Measurements from ENCODE around the gene RNF217.
"Not testable (repeated sequence)": the region's sequence is repeated elsewhere in the genome, so short reads cannot be mapped to it uniquely, and the experiment has no call there.

The RNF217 gene

DNA sequence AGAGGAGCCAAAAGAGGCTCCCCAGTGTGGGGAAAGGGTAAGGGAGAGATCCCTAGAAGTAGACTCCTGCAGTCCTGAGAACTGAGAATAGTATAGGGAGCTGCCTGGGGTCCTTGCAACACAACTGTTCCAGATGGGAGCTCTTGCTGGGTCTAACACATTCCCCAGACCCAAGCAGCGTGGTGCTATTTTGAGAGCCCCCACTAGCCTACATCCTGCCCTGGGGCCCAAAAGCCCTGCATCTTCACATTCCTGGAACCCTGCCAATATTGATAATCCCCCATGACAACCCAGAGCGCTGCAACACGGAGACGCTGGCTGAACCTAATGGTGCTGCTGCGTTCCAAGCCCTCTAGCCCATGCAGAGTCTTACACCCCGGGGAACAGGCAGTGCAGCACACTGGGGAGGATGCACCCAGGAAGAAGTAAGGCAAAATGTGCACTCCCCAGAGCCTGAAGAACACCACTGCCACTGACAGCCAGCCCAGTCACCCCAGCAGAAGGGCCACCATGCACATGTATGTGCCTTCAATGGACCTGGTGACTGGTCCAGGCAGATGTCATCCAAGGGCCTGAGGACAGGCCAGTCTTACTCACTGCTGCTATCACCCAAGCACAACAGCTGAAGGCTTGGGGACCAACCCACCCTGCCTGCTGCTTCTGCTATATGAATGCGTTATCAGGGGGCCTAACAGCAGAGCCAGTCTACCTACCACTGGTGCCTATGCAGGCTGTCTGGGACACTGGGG lies 7.0 kb upstream of the RNF217 start:
- Mint-ChIP-seq H3K27ac (no peak overlapping the region), H3K9me3 (no peaks in the 10 kb centered on the region), H3K27me3 (peaks cover 6% of the 10 kb centered on the region), H3K36me3 (no peaks in the 10 kb centered on the region), H3K4me3 (no peak overlapping the region), H3K4me1 (peaks cover 2% of the 10 kb centered on the region)
- CTCF ChIA-PET = no interaction called here
- no peak for DNase-seq

GRCh38 chr6:124956018-124956417 lies 6.2 kb upstream of the RNF217 start:
- Mint-ChIP-seq H3K4me1 (peaks cover 3% of the 10 kb centered on the region), H3K27ac (no peak overlapping the region), H3K9me3 (no peaks in the 10 kb centered on the region), H3K36me3 (no peaks in the 10 kb centered on the region), H3K4me3 (no peak overlapping the region), H3K27me3 (peaks cover 13% of the 10 kb centered on the region)
- CTCF ChIA-PET = no interaction called here
- DNase-seq = no peak

- peaks cover 2% of the 10 kb centered on the region for H3K36me3 Mint-ChIP-seq
- no peak for DNase-seq
- CTCF ChIA-PET = no interaction called here
- no peaks in the 10 kb centered on the region for H3K9me3 Mint-ChIP-seq
- no peak overlapping the region for H3K27ac Mint-ChIP-seq
- H3K4me1 Mint-ChIP-seq = peaks cover 12% of the 10 kb centered on the region
- peaks cover 29% of the 10 kb centered on the region for H3K27me3 Mint-ChIP-seq
- H3K4me3 Mint-ChIP-seq = no peak overlapping the region
Observed at GRCh38 chr6:124958149-124958548, 4.1 kb upstream of the RNF217 start.

- Mint-ChIP-seq H3K9me3 (no peaks in the 10 kb centered on the region), H3K36me3 (peaks cover 2% of the 10 kb centered on the region), H3K4me1 (peaks cover 17% of the 10 kb centered on the region), H3K27ac (no peak overlapping the region), H3K27me3 (peaks cover 36% of the 10 kb centered on the region), H3K4me3 (no peak overlapping the region)
- no peak for DNase-seq
- CTCF ChIA-PET = no interaction called here
Observed at GRCh38 chr6:124958759-124959354, 3.4 kb upstream of the RNF217 start.

DNA sequence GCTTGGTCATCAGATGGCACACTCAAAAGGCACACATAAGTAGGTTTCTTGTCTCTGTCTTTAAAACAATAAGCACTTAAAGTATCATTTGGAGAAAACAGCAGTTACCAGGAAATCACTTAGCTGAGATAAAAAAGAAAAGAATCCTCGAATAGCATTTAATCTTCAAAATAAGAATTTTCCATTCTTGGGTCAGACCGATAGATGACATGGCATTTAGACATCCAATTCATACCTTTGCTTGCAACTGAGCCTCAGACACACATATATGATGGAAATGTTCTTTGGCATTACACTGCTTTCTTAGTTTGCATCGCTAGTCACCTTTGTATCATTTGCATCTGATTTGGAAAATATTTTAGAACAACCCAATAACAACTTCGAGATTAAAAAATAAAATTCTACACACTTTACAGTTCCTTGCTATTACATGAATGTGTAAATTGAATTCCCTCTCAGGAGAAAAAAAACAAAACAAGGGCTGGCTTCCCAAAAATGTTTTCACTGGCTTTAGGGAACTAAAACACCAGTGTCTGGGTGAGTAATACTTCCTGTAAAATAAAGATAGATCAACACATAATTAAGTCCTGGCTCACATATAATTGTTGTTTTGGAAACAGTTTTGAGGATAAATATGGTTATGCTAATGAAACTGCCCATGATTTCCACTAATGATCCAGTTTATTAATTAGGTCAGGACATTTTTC lies 1.3 kb upstream of the RNF217 start:
- Mint-ChIP-seq H3K27ac (no peak overlapping the region), H3K36me3 (peaks cover 2% of the 10 kb centered on the region), H3K27me3 (peaks cover 47% of the 10 kb centered on the region), H3K9me3 (no peaks in the 10 kb centered on the region), H3K4me1 (peaks cover 28% of the 10 kb centered on the region), H3K4me3 (peak overlapping the region; percentile 78)
- CTCF ChIA-PET = interaction anchor here (1.8 kb wide), 1 partner anchor 153 kb away, joined by 4 read pairs; no protein-coding TSS in a partner anchor
- DNase-seq = no peak

- Mint-ChIP-seq H3K27me3 (peaks cover 47% of the 10 kb centered on the region), H3K36me3 (peaks cover 2% of the 10 kb centered on the region), H3K4me3 (peak overlapping the region; percentile 78), H3K27ac (no peak overlapping the region), H3K4me1 (peaks cover 33% of the 10 kb centered on the region), H3K9me3 (no peaks in the 10 kb centered on the region)
- no peak for DNase-seq
- CTCF ChIA-PET = interaction anchor here (1.8 kb wide), 1 partner anchor 153 kb away, joined by 4 read pairs; no protein-coding TSS in a partner anchor
Observed at GRCh38 chr6:124961464-124961776, 817 bp upstream of the RNF217 start.

DNA sequence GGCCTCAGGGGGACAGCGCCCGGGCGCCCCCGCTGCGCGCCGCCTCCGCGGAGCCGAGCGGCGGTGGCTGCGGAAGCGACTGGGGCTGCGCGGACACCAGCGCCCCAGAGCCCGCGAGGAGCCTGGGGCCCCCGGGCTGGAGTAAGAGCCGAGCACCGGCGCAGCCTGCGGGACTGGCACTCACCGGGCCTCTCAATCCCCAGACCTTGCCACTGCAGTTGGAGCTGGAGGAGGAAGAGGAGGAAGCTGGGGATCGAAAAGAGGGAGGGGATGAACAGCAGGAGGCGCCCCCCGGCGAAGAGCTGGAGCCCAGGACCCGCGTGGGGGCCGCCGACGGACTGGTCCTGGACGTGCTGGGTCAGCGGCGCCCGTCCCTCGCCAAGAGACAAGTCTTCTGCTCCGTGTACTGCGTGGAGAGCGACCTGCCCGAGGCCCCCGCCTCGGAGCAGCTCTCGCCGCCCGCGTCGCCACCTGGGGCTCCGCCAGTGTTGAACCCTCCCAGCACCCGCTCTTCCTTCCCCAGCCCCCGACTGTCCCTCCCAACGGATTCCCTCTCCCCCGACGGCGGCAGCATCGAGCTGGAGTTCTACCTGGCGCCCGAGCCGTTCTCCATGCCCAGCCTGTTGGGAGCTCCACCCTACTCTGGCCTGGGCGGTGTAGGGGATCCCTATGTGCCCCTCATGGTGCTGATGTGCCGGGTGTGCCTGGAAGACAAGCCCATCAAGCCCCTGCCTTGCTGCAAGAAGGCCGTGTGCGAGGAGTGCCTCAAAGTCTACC lies 590 bp downstream of the RNF217 start:
- Mint-ChIP-seq H3K4me3 (peak overlapping the region; percentile 61), H3K27me3 (peaks cover 47% of the 10 kb centered on the region), H3K36me3 (peaks cover 2% of the 10 kb centered on the region), H3K9me3 (no peaks in the 10 kb centered on the region), H3K27ac (no peak overlapping the region), H3K4me1 (peaks cover 35% of the 10 kb centered on the region)
- CTCF ChIA-PET = interaction anchor here (1.3 to 1.8 kb wide), 2 partner anchors 11 to 151 kb away, joined by 4 read pairs; no protein-coding TSS in a partner anchor
- peak; percentile 26 for DNase-seq

DNA sequence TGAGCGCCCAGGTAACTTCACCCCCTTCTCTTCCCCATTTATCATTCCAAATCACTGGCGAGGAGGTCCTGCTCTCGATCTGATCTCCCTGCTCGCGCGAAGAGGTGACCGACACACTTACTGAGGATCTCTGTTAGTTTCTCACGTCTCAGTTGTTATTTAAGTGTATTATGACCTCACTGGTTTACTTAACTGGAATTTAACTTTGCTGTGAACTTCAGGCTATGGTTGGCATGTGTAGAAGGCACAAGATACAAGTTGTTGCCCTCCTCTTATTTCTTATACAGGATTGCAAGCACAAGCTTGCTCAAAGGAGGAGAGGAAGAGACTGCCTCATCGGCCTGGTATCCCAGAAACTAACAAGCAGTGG lies 1.2 kb downstream of the RNF217 start:
- Mint-ChIP-seq H3K4me3 (peak overlapping the region; percentile 61), H3K9me3 (no peaks in the 10 kb centered on the region), H3K36me3 (peaks cover 2% of the 10 kb centered on the region), H3K27ac (no peak overlapping the region), H3K4me1 (peaks cover 35% of the 10 kb centered on the region), H3K27me3 (peaks cover 47% of the 10 kb centered on the region)
- CTCF ChIA-PET = interaction anchor here (1.3 kb wide), 1 partner anchor 11 kb away, joined by 4 read pairs; no protein-coding TSS in a partner anchor
- DNase-seq = no peak

GRCh38 chr6:124963831-124964763 lies 1.9 kb downstream of the RNF217 start:
- DNase-seq = no peak

DNA sequence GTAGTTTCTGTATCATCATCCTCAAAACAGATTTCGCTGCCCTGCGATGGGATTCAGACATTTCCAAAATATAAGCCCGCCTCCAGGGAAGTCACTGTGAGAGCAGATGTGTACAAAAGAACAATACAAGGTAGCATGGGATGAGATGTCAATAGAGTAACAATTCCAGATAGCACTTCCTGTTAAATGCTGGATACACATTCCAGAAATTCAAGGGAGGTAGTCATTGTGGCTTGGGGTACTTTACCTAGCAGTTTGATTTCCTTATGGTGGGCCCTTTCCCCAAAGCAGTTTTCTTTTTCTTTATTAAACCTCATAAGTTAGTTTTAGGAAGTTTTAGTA lies 2.5 kb downstream of the RNF217 start:
- Mint-ChIP-seq H3K9me3 (no peaks in the 10 kb centered on the region), H3K4me1 (peaks cover 32% of the 10 kb centered on the region), H3K36me3 (peaks cover 2% of the 10 kb centered on the region), H3K4me3 (no peak overlapping the region), H3K27ac (no peak overlapping the region), H3K27me3 (peaks cover 47% of the 10 kb centered on the region)
- CTCF ChIA-PET = no interaction called here
- no peak for DNase-seq

More at GRCh38 chr6:124963831-124964763, 1.9 kb downstream of the RNF217 start:
- H3K4me1 Mint-ChIP-seq = peaks cover 32% of the 10 kb centered on the region
- peaks cover 2% of the 10 kb centered on the region for H3K36me3 Mint-ChIP-seq
- CTCF ChIA-PET = interaction anchor here (1.3 kb wide), 1 partner anchor 12 kb away, joined by 4 read pairs; no protein-coding TSS in a partner anchor
- peaks cover 47% of the 10 kb centered on the region for H3K27me3 Mint-ChIP-seq
- H3K4me3 Mint-ChIP-seq = peak overlapping the region; percentile 61
- H3K9me3 Mint-ChIP-seq = no peaks in the 10 kb centered on the region
- H3K27ac Mint-ChIP-seq = no peak overlapping the region

- CTCF ChIA-PET, H3K4me3 Mint-ChIP-seq, H3K27ac Mint-ChIP-seq, H3K36me3 Mint-ChIP-seq, DNase-seq, H3K9me3 Mint-ChIP-seq: not testable (repeated sequence)
- peaks cover 32% of the 10 kb centered on the region for H3K4me1 Mint-ChIP-seq
- H3K27me3 Mint-ChIP-seq = peaks cover 40% of the 10 kb centered on the region
Observed at GRCh38 chr6:124965424-124965850, 3.2 kb downstream of the RNF217 start.

GRCh38 chr6:124967444-124967843 lies 5.2 kb downstream of the RNF217 start:
- no peak overlapping the region for H3K27ac Mint-ChIP-seq
- H3K4me3 Mint-ChIP-seq = no peak overlapping the region
- peaks cover 25% of the 10 kb centered on the region for H3K27me3 Mint-ChIP-seq
- H3K4me1 Mint-ChIP-seq = peaks cover 25% of the 10 kb centered on the region
- H3K9me3 Mint-ChIP-seq = no peaks in the 10 kb centered on the region
- DNase-seq = no peak
- H3K36me3 Mint-ChIP-seq = no peaks in the 10 kb centered on the region
- CTCF ChIA-PET = no interaction called here

DNA sequence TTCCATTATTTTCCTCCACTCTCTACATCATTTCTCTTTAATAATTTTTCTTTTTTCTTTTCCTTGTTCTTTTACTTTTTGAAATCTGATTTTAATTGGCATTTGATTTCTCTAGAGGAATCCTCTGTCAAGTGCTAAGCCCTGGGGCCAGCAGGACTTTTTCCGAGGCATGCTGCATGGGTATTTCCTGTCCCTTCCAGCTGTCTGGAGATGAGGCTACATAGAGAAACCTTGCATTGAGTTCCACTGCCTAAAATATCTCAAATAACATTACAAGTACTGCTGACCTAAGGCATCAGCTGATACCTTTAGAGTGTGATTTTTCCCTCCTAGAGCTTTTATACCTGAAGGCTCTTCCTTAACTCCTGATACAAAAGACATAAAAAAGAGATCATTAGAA lies 6.2 kb downstream of the RNF217 start:
- CTCF ChIA-PET = no interaction called here
- H3K9me3 Mint-ChIP-seq = no peaks in the 10 kb centered on the region
- peaks cover 20% of the 10 kb centered on the region for H3K4me1 Mint-ChIP-seq
- no peak overlapping the region for H3K27ac Mint-ChIP-seq
- no peak for DNase-seq
- peaks cover 19% of the 10 kb centered on the region for H3K27me3 Mint-ChIP-seq
- no peak overlapping the region for H3K4me3 Mint-ChIP-seq
- H3K36me3 Mint-ChIP-seq = no peaks in the 10 kb centered on the region
